IMR-90 (cell line): ENCODE data around the gene PFAS. TPM values are rescaled to one million over a fixed set of nuclear protein-coding genes. Genes with fewer than 3 reads are reported as not detected.

Experiments
- ATAC-seq: fragments of 200-7000 bp; cut with Tn5 transposase; 2 replicates; pipeline ENCODE4 v1.9.1; 2020; ENCODE audit warnings: low read depth, mild to moderate bottlenecking, moderate library complexity
- BruUV-seq: library from RNA; stranded (reverse); fragments of 400-500 nt; replicated peaks from 2 replicates; lab custom pipeline; 2021; lab: Mats Ljungman, UMichigan
- CTCF ChIA-PET: fragments of 300-600 bp; formaldehyde crosslinking; extraction: SDS; loops from one replicate; lab custom pipeline; 2021; ENCODE audit warnings: antibody characterized with exemption; lab: Yijun Ruan, JAX
- POLR2A ChIA-PET: fragments of 300-600 bp; sonication (Branson Sonifier 250); formaldehyde crosslinking; loops from one replicate; lab custom pipeline; 2022; ENCODE audit warnings: antibody characterized with exemption; ENCODE audit not compliant: unreplicated experiment; lab: Charles Lee
- DNase-seq: peaks from one replicate; pipeline ENCODE4 v3.0.0; 2013
- H2AFZ ChIP-seq: replicated peaks from 2 replicates; pipeline ENCODE3; 2013; ENCODE audit warnings: low read length, mild to moderate bottlenecking; ENCODE audit not compliant: poor library complexity
- H2AK5ac ChIP-seq: 2 replicates; pipeline ENCODE4 v1.6.1; 2013; ENCODE audit warnings: low read depth, low read length, inconsistent platforms
- H2AK9ac ChIP-seq: replicated peaks from 2 replicates; pipeline ENCODE3; 2013; ENCODE audit warnings: mild to moderate bottlenecking, low read depth, low read length, moderate library complexity; ENCODE audit not compliant: poor library complexity
- H2BK120ac ChIP-seq: 2 replicates; pipeline ENCODE4 v1.6.1; 2013; ENCODE audit warnings: low read depth, low read length, inconsistent platforms
- H2BK15ac ChIP-seq: 3 replicates; pipeline ENCODE4 v1.6.1; 2013; ENCODE audit warnings: low read depth, low read length, inconsistent platforms
- H2BK20ac ChIP-seq: 2 replicates; pipeline ENCODE4 v1.6.1; 2013; ENCODE audit warnings: low read depth, mild to moderate bottlenecking, inconsistent platforms, low read length, moderate library complexity
- H2BK5ac ChIP-seq: 2 replicates; pipeline ENCODE4 v1.6.1; 2013; ENCODE audit warnings: mild to moderate bottlenecking, low read depth, low read length, inconsistent platforms; ENCODE audit not compliant: poor library complexity, severe bottlenecking
- H3K14ac ChIP-seq: replicated peaks from 2 replicates; pipeline ENCODE4 v1.6.1; 2013; ENCODE audit warnings: low read depth, low read length, inconsistent platforms
- H3K18ac ChIP-seq: 2 replicates; pipeline ENCODE4 v1.6.1; 2013; ENCODE audit warnings: low read depth, low read length, control low read depth
- H3K23ac ChIP-seq: 2 replicates; pipeline ENCODE4 v1.6.1; 2013; ENCODE audit warnings: low read depth, low read length, inconsistent platforms
- H3K27ac ChIP-seq: 2 replicates; pipeline ENCODE4 v1.5.1; 2013; ENCODE audit warnings: mild to moderate bottlenecking, control low read depth, low read length; ENCODE audit not compliant: insufficient read depth
- H3K27me3 ChIP-seq: 2 replicates; pipeline ENCODE4 v1.6.1; 2013; ENCODE audit warnings: low read length; ENCODE audit not compliant: control insufficient read depth, insufficient read depth
- H3K36me3 ChIP-seq: 2 replicates; pipeline ENCODE4 v1.6.1; 2013; ENCODE audit warnings: low read length, mixed read lengths; ENCODE audit not compliant: control insufficient read depth, insufficient read depth
- H3K4ac ChIP-seq: 2 replicates; pipeline ENCODE4 v1.6.1; 2013; ENCODE audit warnings: low read depth, low read length, inconsistent platforms
- H3K4me1 ChIP-seq: 2 replicates; pipeline ENCODE4 v1.6.1; 2013; ENCODE audit warnings: low read length, mixed read lengths; ENCODE audit not compliant: control insufficient read depth, insufficient read depth
- H3K4me2 ChIP-seq: 2 replicates; pipeline ENCODE4 v1.6.1; 2013; ENCODE audit warnings: low read depth, mild to moderate bottlenecking, control low read depth, low read length, moderate library complexity
- H3K4me3 ChIP-seq: 2 replicates; pipeline ENCODE4 v1.5.1; 2013; ENCODE audit warnings: low read depth, mild to moderate bottlenecking, control low read depth, low read length, moderate library complexity; ENCODE audit not compliant: insufficient read depth
- H3K56ac ChIP-seq: 2 replicates; pipeline ENCODE4 v1.6.1; 2013; ENCODE audit warnings: low read length, inconsistent platforms; ENCODE audit not compliant: insufficient read depth; ENCODE audit errors: extremely low read depth
- H3K79me1 ChIP-seq, 2 experiments: 2 replicates each; pipeline ENCODE4 v1.6.1; 2013; ENCODE audit warnings: low read length in 2 of 2, inconsistent platforms in 1 of 2, low read depth in 1 of 2
- H3K9ac ChIP-seq: 2 replicates; pipeline ENCODE4 v1.6.1; 2013; ENCODE audit warnings: low read depth, low read length, control low read depth
- H3K9me1 ChIP-seq: 2 replicates; pipeline ENCODE4 v1.6.1; 2013; ENCODE audit warnings: low read length, inconsistent platforms; ENCODE audit not compliant: insufficient read depth
- H3K9me3 ChIP-seq: 2 replicates; pipeline ENCODE4 v1.6.1; 2013; ENCODE audit warnings: low read length; ENCODE audit not compliant: control insufficient read depth, insufficient read depth
- H4K20me1 ChIP-seq: 2 replicates; pipeline ENCODE4 v1.6.1; 2013; ENCODE audit warnings: low read length, inconsistent platforms; ENCODE audit not compliant: insufficient read depth
- H4K5ac ChIP-seq: 2 replicates; pipeline ENCODE4 v1.6.1; 2013; ENCODE audit warnings: mild to moderate bottlenecking, low read depth, low read length, control low read depth
- H4K8ac ChIP-seq, 2 experiments: 2 replicates each; pipeline ENCODE4 v1.6.1; 2013; ENCODE audit warnings: low read depth in 2 of 2, low read length in 2 of 2, control low read depth in 1 of 2, inconsistent platforms in 1 of 2
- H4K91ac ChIP-seq: 2 replicates; pipeline ENCODE4 v1.6.1; 2013; ENCODE audit warnings: low read depth, low read length, inconsistent platforms; ENCODE audit not compliant: insufficient read depth
- BHLHE40 ChIP-seq: fragments of 150-350 bp; IDR thresholded peaks from 2 replicates; pipeline ENCODE4 v1.6.1; 2016; ENCODE audit warnings: mild to moderate bottlenecking, low read depth, low read length
- CEBPB ChIP-seq: IDR thresholded peaks from 2 replicates; pipeline ENCODE4 v1.6.1; 2012; ENCODE audit warnings: low read depth, low read length, improper control_type of control experiment
- CHD1 ChIP-seq: IDR thresholded peaks from 2 replicates; pipeline ENCODE4 v1.6.1; 2012; ENCODE audit warnings: low read depth, low read length, improper control_type of control experiment
- FOS ChIP-seq: fragments of 150-350 bp; IDR thresholded peaks from 2 replicates; pipeline ENCODE4 v1.6.1; 2016; ENCODE audit warnings: low read depth, low read length
- MAFK ChIP-seq: IDR thresholded peaks from 2 replicates; pipeline ENCODE4 v1.6.1; 2012; ENCODE audit warnings: low read depth, low read length, improper control_type of control experiment
- MAZ ChIP-seq: IDR thresholded peaks from 2 replicates; pipeline ENCODE4 v1.6.1; 2012; ENCODE audit warnings: low read depth, mild to moderate bottlenecking, low read length, improper control_type of control experiment, moderate library complexity, borderline replicate concordance
- MXI1 ChIP-seq: IDR thresholded peaks from 2 replicates; pipeline ENCODE4 v1.6.1; 2012; ENCODE audit warnings: low read depth, mild to moderate bottlenecking, low read length, moderate library complexity, borderline replicate concordance
- NFE2L2 ChIP-seq: fragments of 150-350 bp; IDR thresholded peaks from 2 replicates; pipeline ENCODE4 v1.6.1; 2016; ENCODE audit warnings: low read depth, mild to moderate bottlenecking, low read length
- POLR2A ChIP-seq: IDR thresholded peaks from 2 replicates; pipeline ENCODE4 v1.6.1; 2012; ENCODE audit warnings: mild to moderate bottlenecking, low read depth, low read length
- RAD21 ChIP-seq: IDR thresholded peaks from 2 replicates; pipeline ENCODE4 v1.6.1; 2012; ENCODE audit warnings: low read length, improper control_type of control experiment
- RCOR1 ChIP-seq: IDR thresholded peaks from 2 replicates; pipeline ENCODE4 v1.6.1; 2012; ENCODE audit warnings: mild to moderate bottlenecking, low read length, improper control_type of control experiment; ENCODE audit not compliant: insufficient replicate concordance
- RFX5 ChIP-seq: IDR thresholded peaks from 2 replicates; pipeline ENCODE4 v1.8.0; 2012; ENCODE audit warnings: low read depth, mild to moderate bottlenecking, low read length, moderate library complexity
- SMC3 ChIP-seq: fragments of 150-350 bp; IDR thresholded peaks from 2 replicates; pipeline ENCODE4 v1.6.1; 2016; ENCODE audit warnings: low read depth, mild to moderate bottlenecking, antibody characterized with exemption, low read length, moderate library complexity
- WGBS, 2 experiments: methylation state at CpG; one replicate each; pipeline versions ENCODE4 v1.1.5 to v1.1.7; 2013; ENCODE audit warnings: missing lambda C conversion rate in 2 of 2; ENCODE audit not compliant: insufficient read length in 1 of 2; ENCODE audit errors: extremely low coverage in 2 of 2; 5-methylcytosine and 5-hydroxymethylcytosine counted together
- dilution Hi-C: fragments of 300-500 bp; cut with HindIII; formaldehyde crosslinking; loops from one replicate; pipeline ENCODE4 v1.14.3; 2018; ENCODE audit warnings: low sequenced_read_pairs; ENCODE audit not compliant: unreplicated experiment
- in situ Hi-C: fragments of 300-500 bp; cut with MboI; formaldehyde crosslinking; loops from 3 replicates; pipeline ENCODE4 v1.14.3; 2019; ENCODE audit warnings: low sequenced_read_pairs, inconsistent platforms, mixed read lengths
- intact Hi-C: fragments of 100-400 bp; cut with micrococcal nuclease; formaldehyde crosslinking; loops from 2 replicates; pipeline ENCODE4 v1.10.0; 2022
- polyA plus RNA-seq, 3 experiments: library from polyadenylated mRNA; depleted of rRNA; stranded (reverse); fragments of >200 nt; gene quantifications; 2 replicates each; pipeline ENCODE4 v1.2.3, GENCODE V29; 2012; ENCODE audit warnings: low replicate concordance in 1 of 3
- total RNA-seq: library from RNA; depleted of rRNA; stranded (reverse); fragments of >200 nt; gene quantifications from 2 replicates; pipeline ENCODE4 v1.2.3, GENCODE V29; 2012
- TF ChIP-seq, protein P1 (sequence below): fragments of 150-350 bp; IDR thresholded peaks from 2 replicates; pipeline ENCODE4 v1.6.1; 2017; ENCODE audit warnings: mild to moderate bottlenecking, antibody characterized with exemption, low read length, low read depth
- TF ChIP-seq, protein P2 (sequence below): fragments of 150-350 bp; IDR thresholded peaks from 2 replicates; pipeline ENCODE4 v1.6.1; 2016; ENCODE audit warnings: low read depth, mild to moderate bottlenecking, low read length, moderate library complexity, borderline replicate concordance
- TF ChIP-seq, protein P3 (sequence below): conservative IDR thresholded peaks from 2 replicates; pipeline ENCODE4 v1.5.1; 2012; ENCODE audit warnings: mild to moderate bottlenecking, low read depth, low read length, improper control_type of control experiment

PFAS gene
- total and polyA plus RNA-seq, 2 of the 4 experiments (the other 2 are of a cell fraction): 20.7 to 26.2 TPM

DNA sequence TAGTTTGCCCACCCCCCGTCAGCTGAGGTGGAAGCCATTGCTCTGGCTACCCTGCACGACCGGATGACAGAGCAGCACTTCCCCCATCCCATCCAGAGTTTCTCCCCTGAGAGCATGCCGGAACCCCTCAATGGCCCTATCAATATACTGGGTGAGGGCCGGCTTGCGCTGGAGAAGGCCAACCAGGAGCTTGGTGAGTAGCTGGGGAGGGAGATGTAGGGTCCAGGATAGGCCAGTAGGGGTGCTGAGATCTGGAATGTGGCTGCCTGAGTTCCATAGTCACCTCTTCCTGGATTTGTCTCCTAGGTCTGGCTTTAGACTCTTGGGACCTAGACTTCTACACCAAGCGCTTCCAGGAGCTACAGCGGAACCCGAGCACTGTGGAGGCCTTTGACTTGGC lies 6.4 kb downstream of the PFAS start:
- ChIA-PET CTCF (no interaction called here), POLR2A (no interaction called here)
- H3K4me3 ChIP-seq: no peak overlapping the region
- H3K79me1 ChIP-seq: peaks cover 7 to 14% of the 10 kb centered on the region in 2 experiments
- no peak overlapping the region for H3K56ac ChIP-seq
- H3K9ac ChIP-seq: no peak overlapping the region
- H2AK9ac ChIP-seq: no peak overlapping the region
- no peak overlapping the region for H4K5ac ChIP-seq
- in situ Hi-C loops (no loop called here), intact Hi-C loops (no loop called here), dilution Hi-C loops (no loop called here)
- H3K9me1 ChIP-seq: no peaks in the 10 kb centered on the region
- no peak for ATAC-seq
- no TSS peak for BruUV-seq
- no peaks in the 10 kb centered on the region for H3K4me1 ChIP-seq
- H3K9me3 ChIP-seq: no peaks in the 10 kb centered on the region
- no peak overlapping the region for H4K91ac ChIP-seq
- no peak overlapping the region for H2AK5ac ChIP-seq
- H3K36me3 ChIP-seq: peaks cover 30% of the 10 kb centered on the region
- no peaks in the 10 kb centered on the region for H4K20me1 ChIP-seq
- no peak overlapping the region for H3K14ac ChIP-seq
- H3K4me2 ChIP-seq: no peak overlapping the region
- no peak overlapping the region for H2BK120ac ChIP-seq
- H2AFZ ChIP-seq: no peak overlapping the region
- H3K18ac ChIP-seq: no peak overlapping the region
- no peak for DNase-seq
- H2BK5ac ChIP-seq: no peak overlapping the region
- no peak overlapping the region for H2BK20ac ChIP-seq
- no peaks in the 10 kb centered on the region for H3K27me3 ChIP-seq
- 100% methylated on average over 3 of the region's 9 CpGs; no CpG with 5 or more reads in 1 of the 2 experiments for WGBS, 2 experiments
- H2BK15ac ChIP-seq: no peak overlapping the region
- no peak overlapping the region for H4K8ac ChIP-seq
- TF ChIP-seq MAZ: no peak
- TF ChIP-seq RFX5: no peak
- no peak for TF ChIP-seq SMC3
- TF ChIP-seq, protein P1, sequence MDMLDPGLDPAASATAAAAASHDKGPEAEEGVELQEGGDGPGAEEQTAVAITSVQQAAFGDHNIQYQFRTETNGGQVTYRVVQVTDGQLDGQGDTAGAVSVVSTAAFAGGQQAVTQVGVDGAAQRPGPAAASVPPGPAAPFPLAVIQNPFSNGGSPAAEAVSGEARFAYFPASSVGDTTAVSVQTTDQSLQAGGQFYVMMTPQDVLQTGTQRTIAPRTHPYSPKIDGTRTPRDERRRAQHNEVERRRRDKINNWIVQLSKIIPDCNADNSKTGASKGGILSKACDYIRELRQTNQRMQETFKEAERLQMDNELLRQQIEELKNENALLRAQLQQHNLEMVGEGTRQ: no peak
- TF ChIP-seq BHLHE40: no peak
- TF ChIP-seq FOS: no peak
- no peak for TF ChIP-seq CHD1
- TF ChIP-seq RCOR1: no peak
- TF ChIP-seq NFE2L2: no peak
- no peak for TF ChIP-seq MXI1
- TF ChIP-seq CEBPB: no peak
- no peak for TF ChIP-seq MAFK
- TF ChIP-seq, protein P2, sequence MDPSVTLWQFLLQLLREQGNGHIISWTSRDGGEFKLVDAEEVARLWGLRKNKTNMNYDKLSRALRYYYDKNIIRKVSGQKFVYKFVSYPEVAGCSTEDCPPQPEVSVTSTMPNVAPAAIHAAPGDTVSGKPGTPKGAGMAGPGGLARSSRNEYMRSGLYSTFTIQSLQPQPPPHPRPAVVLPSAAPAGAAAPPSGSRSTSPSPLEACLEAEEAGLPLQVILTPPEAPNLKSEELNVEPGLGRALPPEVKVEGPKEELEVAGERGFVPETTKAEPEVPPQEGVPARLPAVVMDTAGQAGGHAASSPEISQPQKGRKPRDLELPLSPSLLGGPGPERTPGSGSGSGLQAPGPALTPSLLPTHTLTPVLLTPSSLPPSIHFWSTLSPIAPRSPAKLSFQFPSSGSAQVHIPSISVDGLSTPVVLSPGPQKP: no peak
- no peak for TF ChIP-seq RAD21
- TF ChIP-seq, protein P3, sequence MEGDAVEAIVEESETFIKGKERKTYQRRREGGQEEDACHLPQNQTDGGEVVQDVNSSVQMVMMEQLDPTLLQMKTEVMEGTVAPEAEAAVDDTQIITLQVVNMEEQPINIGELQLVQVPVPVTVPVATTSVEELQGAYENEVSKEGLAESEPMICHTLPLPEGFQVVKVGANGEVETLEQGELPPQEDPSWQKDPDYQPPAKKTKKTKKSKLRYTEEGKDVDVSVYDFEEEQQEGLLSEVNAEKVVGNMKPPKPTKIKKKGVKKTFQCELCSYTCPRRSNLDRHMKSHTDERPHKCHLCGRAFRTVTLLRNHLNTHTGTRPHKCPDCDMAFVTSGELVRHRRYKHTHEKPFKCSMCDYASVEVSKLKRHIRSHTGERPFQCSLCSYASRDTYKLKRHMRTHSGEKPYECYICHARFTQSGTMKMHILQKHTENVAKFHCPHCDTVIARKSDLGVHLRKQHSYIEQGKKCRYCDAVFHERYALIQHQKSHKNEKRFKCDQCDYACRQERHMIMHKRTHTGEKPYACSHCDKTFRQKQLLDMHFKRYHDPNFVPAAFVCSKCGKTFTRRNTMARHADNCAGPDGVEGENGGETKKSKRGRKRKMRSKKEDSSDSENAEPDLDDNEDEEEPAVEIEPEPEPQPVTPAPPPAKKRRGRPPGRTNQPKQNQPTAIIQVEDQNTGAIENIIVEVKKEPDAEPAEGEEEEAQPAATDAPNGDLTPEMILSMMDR: no peak
- no peak for TF ChIP-seq POLR2A
- H3K4ac ChIP-seq: no peak overlapping the region
- no peak overlapping the region for H3K27ac ChIP-seq
- H3K23ac ChIP-seq: no peak overlapping the region
